GM18951 (cell line): ENCODE results near the gene RFC2.
"Not testable (repeated sequence)": the region's sequence is repeated elsewhere in the genome, so short reads cannot be mapped to it uniquely, and the experiment has no call there.

Source experiments
- POLR2A ChIP-seq: IDR thresholded peaks from 4 replicates; pipeline ENCODE4 v1.6.1; 2011; ENCODE audit warnings: mild to moderate bottlenecking; ENCODE audit not compliant: insufficient read length, insufficient read depth; ENCODE audit errors: extremely low read depth
- in situ Hi-C: fragments of 300-500 bp; cut with MboI; formaldehyde crosslinking; loops from one replicate; pipeline ENCODE4 v1.12.0; 2022; ENCODE audit warnings: low sequenced_read_pairs, mixed read lengths, inconsistent platforms; ENCODE audit not compliant: unreplicated experiment

Gene RFC2

DNA sequence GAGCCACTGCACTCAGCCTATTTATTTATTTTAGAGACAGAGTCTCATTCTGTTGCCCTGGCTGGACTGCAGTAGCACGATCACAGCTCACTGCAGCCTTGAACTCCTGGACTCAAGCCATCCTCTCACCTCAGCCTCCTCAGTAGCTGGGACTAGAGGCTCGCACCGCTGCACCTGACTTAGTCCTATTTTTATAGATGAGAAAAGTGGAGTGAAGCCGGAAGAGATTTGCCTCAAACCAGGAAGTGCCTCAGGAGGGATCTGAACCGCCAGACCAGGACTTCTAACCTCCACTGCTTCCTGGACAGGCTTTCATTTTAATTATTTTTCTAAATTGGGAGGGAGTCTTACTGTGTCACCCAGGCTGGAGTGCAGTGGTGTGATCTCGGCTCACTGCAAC lies 17.5 kb upstream of the RFC2 start:
- in situ Hi-C loops = no loop called here
- no peak for TF ChIP-seq POLR2A

GRCh38 chr7:74269757-74270277 lies 15.6 kb upstream of the RFC2 start:
- peak; percentile 17 for TF ChIP-seq POLR2A
- in situ Hi-C loops = no loop called here

DNA sequence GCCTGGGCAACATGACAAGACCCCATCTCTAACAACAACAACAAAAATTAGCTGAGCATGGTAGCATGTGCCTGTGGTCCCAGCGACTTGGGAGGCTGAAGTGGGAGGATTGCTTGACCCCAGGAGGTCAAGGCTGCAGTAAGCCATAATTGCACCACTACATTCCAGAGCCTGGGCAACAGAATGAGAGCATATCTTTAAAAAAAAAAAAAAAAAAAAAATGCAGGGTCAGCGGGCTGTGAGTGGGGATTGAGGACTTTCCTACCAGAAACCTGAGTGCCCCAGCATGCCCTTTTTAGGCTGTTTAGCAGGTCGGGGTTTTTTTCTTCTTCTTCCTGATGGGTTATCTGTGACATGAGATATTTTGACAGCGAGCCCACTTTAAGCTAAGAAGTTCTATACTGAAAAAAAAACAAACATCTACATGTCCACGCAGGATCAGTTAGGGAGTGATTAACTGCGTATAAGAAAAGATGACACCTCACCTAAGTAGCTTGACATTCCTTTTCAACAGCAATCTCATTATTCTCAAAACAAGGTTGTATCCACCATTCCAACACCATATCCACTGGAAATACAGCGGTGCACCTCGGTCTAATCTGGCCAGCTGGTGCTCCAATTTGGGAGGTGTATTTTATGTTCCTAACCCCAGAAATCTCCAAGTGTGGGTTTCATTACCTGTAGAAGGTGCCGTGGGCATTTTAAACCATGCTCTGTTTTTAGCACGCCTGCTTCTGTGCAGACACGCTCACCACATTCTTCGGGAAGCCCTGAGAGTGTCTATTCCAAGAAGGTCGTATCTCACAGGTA lies 13.8 kb upstream of the RFC2 start:
- in situ Hi-C loops = no loop called here
- no peak for TF ChIP-seq POLR2A

- no peak for TF ChIP-seq POLR2A
- in situ Hi-C loops = no loop called here
These were observed 12.2 kb upstream of the RFC2 start for GRCh38 chr7:74266191-74266963.

DNA sequence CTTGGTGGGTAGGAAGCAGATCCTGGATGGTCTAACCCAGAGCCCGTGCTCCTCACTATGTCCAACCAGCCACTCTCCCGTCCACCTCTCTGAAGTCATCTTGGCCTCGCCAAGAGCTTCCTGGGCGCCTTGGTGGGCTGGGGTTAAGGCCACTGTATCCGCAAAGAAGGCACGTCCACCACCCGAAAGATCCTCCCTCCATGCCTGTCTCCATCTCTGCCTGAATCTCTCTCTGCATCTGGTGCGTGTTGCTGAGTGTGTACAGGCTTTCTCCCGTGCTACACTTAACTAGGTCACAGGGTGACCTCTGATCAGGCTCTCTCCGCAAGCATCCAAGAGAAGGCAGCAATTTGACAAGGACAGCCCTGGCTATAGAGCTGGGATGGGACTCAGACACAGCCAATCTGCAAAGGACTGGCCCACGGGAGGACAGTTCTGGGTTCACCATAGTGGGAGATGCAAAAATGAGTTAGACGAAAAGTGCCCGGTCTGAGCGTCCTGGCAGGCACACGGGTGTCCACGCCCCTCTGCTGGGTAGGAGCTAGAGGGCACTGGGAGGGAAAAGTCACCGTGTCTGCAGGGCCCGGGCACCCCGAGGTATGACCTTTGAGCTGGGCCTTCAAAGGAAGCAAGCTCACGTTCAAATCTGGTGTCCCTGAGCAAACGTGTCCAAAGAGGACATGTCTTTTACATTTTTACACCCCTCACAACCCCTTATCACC lies 9.4 kb upstream of the RFC2 start:
- in situ Hi-C loops = no loop called here
- no peak for TF ChIP-seq POLR2A

- no peak for TF ChIP-seq POLR2A
- in situ Hi-C loops = no loop called here
These were observed 8.6 kb upstream of the RFC2 start for GRCh38 chr7:74262639-74263398.

GRCh38 chr7:74258639-74259038 lies 4.4 kb upstream of the RFC2 start:
- in situ Hi-C loops = no loop called here
- no peak for TF ChIP-seq POLR2A

- TF ChIP-seq POLR2A = no peak
- in situ Hi-C loops = no loop called here
These were observed 2.6 kb upstream of the RFC2 start for GRCh38 chr7:74256491-74257408.

DNA sequence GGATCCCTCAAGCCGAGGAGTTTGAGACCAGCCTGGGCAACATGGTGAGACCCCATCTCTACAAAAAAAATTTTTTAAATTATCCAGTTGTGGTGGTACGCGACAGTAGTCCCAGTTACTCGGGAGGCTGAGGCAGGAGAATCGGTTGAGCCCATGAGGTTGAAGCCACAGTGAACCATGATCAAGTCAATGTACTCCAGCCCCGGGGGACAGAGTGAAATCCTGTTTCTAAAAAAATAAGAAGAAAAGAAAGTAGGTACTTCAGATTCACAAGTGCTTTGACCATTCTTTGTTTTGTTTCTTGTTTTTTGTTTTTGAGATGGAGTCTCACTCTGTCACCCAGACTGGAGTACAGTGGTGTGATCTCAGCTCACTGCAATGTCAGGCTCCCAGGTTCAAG lies 1.3 kb upstream of the RFC2 start:
- in situ Hi-C loops = not testable (repeated sequence)

- TF ChIP-seq POLR2A = no peak
- in situ Hi-C loops = no loop called here
These were observed 720 bp upstream of the RFC2 start for GRCh38 chr7:74254858-74255379.

DNA sequence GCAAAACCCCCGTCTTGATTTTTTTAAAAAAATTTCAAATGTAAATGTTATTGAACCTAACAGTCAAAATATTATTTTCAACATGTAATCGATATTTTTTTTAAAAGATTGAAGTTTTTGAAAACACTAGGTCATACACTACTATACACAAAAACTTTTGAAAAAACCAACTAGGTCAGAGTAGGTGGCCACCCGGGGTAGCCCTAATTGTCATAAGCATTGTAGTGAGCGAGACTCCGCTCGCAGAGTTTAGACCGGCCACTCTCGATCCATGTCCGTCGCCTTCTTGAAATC lies 417 bp downstream of the RFC2 start:
- no peak for TF ChIP-seq POLR2A
- in situ Hi-C loops = no loop called here

DNA sequence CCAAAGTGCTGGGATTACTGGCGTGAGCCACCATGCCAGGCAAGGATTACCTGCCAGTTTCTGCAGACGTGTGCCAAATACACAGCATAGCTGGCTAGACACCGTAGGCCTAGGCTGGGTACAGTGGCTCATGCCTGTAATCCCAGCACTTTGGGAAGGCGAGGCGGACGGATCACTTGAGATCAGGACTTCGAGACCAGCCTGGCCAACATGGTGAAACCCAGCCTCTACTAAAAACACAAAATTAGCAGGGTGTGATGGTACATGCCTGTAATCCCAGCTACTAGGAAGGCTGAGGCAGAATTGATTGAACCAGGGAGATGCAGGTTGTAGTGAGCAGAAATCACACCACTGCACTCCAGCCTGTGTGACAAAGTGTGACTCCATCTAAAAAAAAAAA lies 868 bp downstream of the RFC2 start:
- no peak for TF ChIP-seq POLR2A
- in situ Hi-C loops = no loop called here
